Measurements from ENCODE around the gene ITLN2. TPM values are rescaled to one million over a fixed set of nuclear protein-coding genes. Genes with fewer than 3 reads are reported as not detected.

Gene ITLN2
- total RNA-seq, 1 donor from 2014 or later = not detected

GRCh38 chr1:160973491-160973890 is 18.9 kb upstream of the ITLN2 start:
- Mint-ChIP-seq H3K4me3 (no peak overlapping the region), H3K9me3 (no peaks in the 10 kb centered on the region), H3K36me3 (ENCODE audit: low read depth) (no peaks in the 10 kb centered on the region), H3K4me1 (peaks cover 7% of the 10 kb centered on the region), H3K27ac (no peak overlapping the region), H3K27me3 (no peaks in the 10 kb centered on the region)
- ATAC-seq (ENCODE audit: low read depth) = no peak
- intact Hi-C loops (cut with micrococcal nuclease) = no loop called here
- CTCF ChIA-PET = no interaction called here
- no peak for DNase-seq
- POLR2A ChIA-PET = interaction anchor here (0.6 kb wide), 1 partner anchor 24 kb away, joined by 5 read pairs; no protein-coding TSS in a partner anchor
- TF ChIP-seq, protein P1, sequence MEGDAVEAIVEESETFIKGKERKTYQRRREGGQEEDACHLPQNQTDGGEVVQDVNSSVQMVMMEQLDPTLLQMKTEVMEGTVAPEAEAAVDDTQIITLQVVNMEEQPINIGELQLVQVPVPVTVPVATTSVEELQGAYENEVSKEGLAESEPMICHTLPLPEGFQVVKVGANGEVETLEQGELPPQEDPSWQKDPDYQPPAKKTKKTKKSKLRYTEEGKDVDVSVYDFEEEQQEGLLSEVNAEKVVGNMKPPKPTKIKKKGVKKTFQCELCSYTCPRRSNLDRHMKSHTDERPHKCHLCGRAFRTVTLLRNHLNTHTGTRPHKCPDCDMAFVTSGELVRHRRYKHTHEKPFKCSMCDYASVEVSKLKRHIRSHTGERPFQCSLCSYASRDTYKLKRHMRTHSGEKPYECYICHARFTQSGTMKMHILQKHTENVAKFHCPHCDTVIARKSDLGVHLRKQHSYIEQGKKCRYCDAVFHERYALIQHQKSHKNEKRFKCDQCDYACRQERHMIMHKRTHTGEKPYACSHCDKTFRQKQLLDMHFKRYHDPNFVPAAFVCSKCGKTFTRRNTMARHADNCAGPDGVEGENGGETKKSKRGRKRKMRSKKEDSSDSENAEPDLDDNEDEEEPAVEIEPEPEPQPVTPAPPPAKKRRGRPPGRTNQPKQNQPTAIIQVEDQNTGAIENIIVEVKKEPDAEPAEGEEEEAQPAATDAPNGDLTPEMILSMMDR (IDR thresholded peaks at IDR 0.05) = no peak

DNA sequence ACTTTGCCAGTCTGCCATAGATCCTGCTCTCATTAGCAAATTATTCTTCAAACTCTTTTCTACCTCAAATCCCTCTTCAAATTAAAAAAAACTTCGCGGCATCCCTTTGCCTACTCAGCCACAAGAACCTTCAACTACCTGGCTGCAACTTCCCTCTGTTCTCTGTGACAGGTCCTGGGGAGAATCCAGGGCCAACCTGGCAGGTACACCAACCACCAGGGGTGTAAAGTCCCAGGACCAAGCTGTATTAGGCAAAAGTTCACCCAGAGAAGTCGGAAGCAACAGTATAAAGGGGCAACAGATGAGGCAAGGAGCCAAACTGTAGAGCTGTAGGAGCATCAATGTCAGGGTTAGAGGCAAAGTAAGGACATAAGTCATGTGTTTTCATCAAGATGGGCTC is 18.3 kb upstream of the ITLN2 start:
- ChIA-PET POLR2A (interaction anchor here (0.6 kb wide), 1 partner anchor 25 kb away, joined by 5 read pairs; no protein-coding TSS in a partner anchor), CTCF (no interaction called here)
- Mint-ChIP-seq H3K27ac (no peak overlapping the region), H3K9me3 (no peaks in the 10 kb centered on the region), H3K27me3 (no peaks in the 10 kb centered on the region), H3K4me3 (no peak overlapping the region), H3K4me1 (peaks cover 7% of the 10 kb centered on the region), H3K36me3 (ENCODE audit: low read depth) (no peaks in the 10 kb centered on the region)
- DNase-seq = no peak
- no peak for ATAC-seq (ENCODE audit: low read depth)
- TF ChIP-seq, protein P1 (IDR thresholded peaks at IDR 0.05) = no peak
- intact Hi-C loops (cut with micrococcal nuclease) = no loop called here

GRCh38 chr1:160971618-160972056 is 17.0 kb upstream of the ITLN2 start:
- CTCF ChIA-PET = interaction anchor here (0.5 kb wide), 1 partner anchor 126 kb away, joined by 3 read pairs; no protein-coding TSS in a partner anchor
- ATAC-seq (ENCODE audit: low read depth) = peak; percentile 88

DNA sequence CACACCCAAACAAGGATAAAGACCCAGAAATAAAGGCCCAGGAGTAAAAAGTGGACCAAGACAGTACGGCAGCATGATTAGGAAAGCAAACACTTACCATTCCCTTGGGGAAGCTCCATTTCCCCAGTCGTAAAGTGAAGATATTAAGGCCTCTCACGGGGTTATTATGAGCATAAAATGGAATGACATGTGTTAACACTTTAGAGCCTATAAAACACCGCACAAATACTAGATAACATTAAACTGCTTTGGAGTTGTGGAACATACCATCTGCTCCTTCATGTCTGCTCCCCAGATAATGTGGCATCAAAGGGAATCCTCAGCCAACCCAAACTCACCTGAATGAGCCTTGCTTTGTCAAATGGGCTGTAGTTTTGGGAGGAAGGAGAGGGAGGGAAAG is 8.9 kb upstream of the ITLN2 start:
- no peaks in the 10 kb centered on the region for H3K27me3 Mint-ChIP-seq
- no peaks in the 10 kb centered on the region for H3K9me3 Mint-ChIP-seq
- DNase-seq (no peak), ATAC-seq (ENCODE audit: low read depth) (no peak)
- no peaks in the 10 kb centered on the region for H3K36me3 Mint-ChIP-seq (ENCODE audit: low read depth)
- CTCF ChIA-PET = interaction anchor here (0.6 to 1.5 kb wide), 2 partner anchors 10 to 26 kb away, joined by 3 to 4 read pairs; no protein-coding TSS in a partner anchor
- TF ChIP-seq, protein P1 (IDR thresholded peaks at IDR 0.05) = no peak
- H3K4me1 Mint-ChIP-seq = no peaks in the 10 kb centered on the region
- POLR2A ChIA-PET = no interaction called here
- intact Hi-C loops (cut with micrococcal nuclease) = no loop called here
- no peak overlapping the region for H3K27ac Mint-ChIP-seq
- H3K4me3 Mint-ChIP-seq = no peak overlapping the region

More at GRCh38 chr1:160971618-160972056, 17.0 kb upstream of the ITLN2 start:
- DNase-seq = no peak
- H3K4me3 Mint-ChIP-seq = no peak overlapping the region
- peaks cover 7% of the 10 kb centered on the region for H3K4me1 Mint-ChIP-seq
- POLR2A ChIA-PET = no interaction called here
- no peaks in the 10 kb centered on the region for H3K36me3 Mint-ChIP-seq (ENCODE audit: low read depth)
- TF ChIP-seq, protein P1 (IDR thresholded peaks at IDR 0.05) = no peak
- intact Hi-C loops (cut with micrococcal nuclease) = no loop called here
- no peaks in the 10 kb centered on the region for H3K27me3 Mint-ChIP-seq
- H3K9me3 Mint-ChIP-seq = no peaks in the 10 kb centered on the region
- peak overlapping the region; percentile 50 for H3K27ac Mint-ChIP-seq

- Mint-ChIP-seq H3K36me3 (ENCODE audit: low read depth) (no peaks in the 10 kb centered on the region), H3K9me3 (no peaks in the 10 kb centered on the region), H3K4me1 (no peaks in the 10 kb centered on the region), H3K4me3 (no peak overlapping the region), H3K27me3 (no peaks in the 10 kb centered on the region), H3K27ac (no peak overlapping the region)
- POLR2A ChIA-PET = no interaction called here
- intact Hi-C loops (cut with micrococcal nuclease) = no loop called here
- CTCF ChIA-PET = no interaction called here
- no peak for ATAC-seq (ENCODE audit: low read depth)
- DNase-seq = no peak
- TF ChIP-seq, protein P1 (IDR thresholded peaks at IDR 0.05) = no peak
Measured at GRCh38 chr1:160961419-160961818, 6.8 kb upstream of the ITLN2 start.

Data from activated B cell treated with CpG ODN at 0.5 μM for 24 hours (primary cell).